ENCODE measurements around the gene NLRC5.
"Not testable (repeated sequence)": the region's sequence is repeated elsewhere in the genome, so short reads cannot be mapped to it uniquely, and the experiment has no call there.

The NLRC5 gene

DNA sequence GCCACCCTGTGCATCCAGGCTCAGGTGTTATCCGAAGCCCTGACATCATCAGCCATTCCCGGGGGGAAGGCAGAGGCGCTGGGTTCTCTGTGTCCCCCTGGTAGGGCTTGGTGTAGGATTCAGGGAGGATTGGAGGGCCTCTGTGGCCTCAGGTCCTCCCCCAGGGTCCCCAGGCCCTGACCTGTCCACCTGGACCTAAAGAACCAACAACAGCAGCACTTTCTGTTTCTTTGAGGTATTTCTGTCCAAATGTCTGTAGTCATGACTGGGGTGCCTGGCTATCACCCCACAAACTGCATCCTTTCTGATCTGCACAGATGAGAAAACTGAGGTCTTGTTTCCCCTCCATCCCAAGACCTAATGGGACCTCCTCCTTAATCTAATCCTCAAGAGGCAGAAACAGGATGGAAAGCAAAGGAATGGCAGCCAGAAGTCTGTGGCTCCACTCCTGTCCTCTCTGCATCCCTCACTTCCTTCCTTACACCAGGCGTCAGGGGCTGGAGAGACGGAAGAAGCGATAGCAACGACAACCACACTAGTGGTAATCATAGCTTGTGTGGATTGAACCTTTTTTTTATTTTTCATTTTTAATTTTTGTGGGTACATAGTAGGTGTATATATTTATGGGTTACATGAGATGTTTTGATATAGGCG, 11.8 kb downstream of the NLRC5 start:
- DNase-seq = no peak

DNA sequence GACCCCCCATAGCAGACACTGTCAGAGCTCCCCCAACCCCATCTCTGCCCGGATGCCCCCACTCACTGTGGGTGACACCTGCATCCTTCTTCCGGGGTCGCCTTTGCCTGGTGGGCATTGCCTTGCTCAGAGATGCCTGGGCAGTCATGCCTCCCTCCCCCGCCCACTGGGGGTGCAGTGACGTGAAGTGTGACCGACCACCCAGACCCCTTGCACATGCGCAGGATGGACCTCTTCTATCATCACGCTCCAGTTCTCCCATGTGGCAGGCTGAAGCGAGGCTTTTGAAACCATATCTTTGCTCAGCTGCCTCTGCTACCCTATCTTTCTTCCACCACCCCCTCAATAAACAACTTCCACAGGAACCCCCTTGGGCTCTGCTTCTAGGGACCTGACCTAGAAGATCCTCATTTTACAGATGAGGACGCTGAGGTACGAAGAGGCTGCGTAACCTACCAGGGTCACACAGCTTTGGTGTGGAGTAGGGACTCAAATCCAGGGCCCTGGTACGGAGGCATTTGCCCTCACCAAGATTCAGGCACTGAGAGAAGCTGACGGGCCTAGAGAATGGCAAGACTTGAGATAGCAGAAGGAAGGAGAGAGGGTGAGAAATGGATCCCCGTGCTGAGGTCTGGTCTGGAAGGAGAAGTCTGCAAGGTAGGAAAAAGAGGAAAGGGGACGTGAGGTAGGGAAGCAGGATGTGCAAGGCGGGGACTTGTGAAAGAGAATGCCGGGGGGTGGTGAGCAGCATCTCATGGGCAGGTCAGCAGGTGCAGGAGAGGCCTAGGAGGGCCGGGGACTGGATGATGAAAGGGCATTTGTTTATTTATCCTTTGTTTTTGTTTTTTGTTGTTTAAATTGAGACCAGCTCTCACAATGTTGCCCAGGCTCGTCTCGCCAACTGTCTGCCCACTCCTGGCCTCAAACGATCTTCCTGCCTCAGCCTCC, 14.4 kb downstream of the NLRC5 start:
- DNase-seq = no peak

DNA sequence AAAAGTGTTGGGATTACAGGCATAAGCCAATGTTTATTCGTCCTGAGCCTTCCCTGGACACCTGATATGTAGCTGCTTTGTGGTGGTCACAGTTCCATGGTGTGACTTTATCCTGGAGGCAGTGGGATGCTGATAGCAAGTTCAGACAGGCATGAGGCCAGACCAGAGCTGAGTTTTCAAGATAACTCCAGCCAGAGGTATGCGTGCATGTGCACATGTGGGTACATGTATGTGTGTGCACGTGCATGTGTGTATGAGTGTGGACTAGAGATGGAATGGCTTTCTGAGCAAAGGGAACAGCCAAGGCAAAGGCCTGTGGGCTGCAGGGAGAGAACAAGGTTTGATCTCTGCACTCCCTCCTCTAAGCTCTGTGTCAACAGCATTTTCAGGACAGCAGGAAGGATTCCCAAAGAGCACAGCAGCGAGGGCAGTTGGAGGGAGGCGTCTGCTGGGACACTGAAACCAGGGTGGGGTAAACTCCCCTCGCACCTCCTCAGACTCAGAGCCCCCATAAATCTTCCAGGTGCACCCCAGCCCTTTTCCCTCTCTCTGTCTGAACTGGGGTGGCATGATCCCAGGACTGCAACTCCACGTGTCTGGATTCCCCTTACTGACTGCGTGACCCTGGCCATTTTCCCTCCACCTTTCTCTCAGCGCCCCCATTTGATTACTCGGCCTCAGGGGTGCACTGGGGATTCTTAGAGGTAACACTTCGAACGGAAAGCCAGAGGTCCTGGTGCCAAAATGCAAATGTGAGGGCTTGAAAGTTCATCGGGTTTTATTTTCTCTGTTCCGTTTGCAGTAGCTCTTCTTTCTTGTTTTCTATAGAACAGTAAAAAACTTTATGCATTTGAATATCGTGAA, 15.3 kb downstream of the NLRC5 start:
- no peak for DNase-seq

GRCh38 chr16:57005597-57005996, 16.2 kb downstream of the NLRC5 start:
- not testable (repeated sequence) for DNase-seq

DNA sequence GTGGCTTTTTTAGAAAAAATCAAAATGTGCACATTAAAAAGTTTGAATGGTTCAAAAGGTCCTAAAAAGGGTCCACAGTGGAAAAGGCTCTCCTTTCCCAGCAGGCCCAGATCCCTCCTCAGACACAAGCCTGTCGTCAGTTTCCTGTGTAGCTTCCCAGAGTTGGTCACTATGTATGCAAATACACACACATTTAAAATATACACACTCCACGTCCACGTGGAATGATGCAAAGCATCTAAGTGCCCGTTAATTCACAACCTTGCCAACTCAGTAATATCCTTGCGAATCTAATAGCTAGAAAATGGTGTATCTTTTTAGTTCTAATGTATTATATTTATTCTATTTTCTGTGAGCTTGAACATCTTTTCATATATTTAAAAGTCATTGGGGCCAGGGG, 17.7 kb downstream of the NLRC5 start:
- no peak for DNase-seq

GRCh38 chr16:57007530-57007929, 18.2 kb downstream of the NLRC5 start:
- DNase-seq = no peak

DNA sequence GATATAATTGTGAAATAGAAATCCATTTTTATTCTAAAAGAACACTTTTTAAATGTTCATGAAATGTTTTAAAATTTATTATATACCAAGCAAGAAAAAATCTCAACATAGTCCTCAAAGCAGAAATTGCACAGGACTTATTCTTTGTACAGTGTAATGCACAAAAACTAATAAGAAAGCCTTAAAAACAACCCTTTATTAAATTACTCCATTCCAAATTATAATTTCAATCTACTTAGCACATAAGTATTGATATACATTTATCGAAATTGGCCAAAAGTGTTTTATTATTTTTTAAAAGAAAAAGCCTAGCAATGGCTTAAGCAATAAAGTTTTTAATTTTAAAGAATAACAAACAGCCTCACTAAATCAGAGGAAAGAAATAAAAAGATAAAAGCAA, 19.1 kb downstream of the NLRC5 start:
- DNase-seq = no peak

- DNase-seq = no peak
Measured at GRCh38 chr16:57009643-57010170, 20.4 kb downstream of the NLRC5 start.

DNA sequence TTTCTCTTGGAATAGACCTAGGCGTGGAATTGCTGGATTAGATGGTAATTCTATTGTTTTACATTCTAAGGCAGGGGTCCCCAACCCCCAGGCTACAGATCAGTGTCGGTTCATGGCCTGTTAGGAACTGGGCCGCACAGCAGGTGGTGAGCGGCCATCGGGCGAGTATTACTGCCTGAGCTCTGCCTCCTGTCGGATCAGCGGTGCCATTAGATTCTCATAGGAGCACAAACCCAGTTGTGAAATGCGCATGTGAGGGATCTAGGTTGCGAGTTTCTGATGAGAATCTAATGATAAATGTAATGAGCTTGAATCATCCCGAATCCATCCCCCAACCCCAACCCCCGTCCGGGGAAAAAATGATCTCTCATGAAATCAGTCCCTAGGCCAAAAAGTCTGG, 23.0 kb downstream of the NLRC5 start:
- no peak for DNase-seq

DNA sequence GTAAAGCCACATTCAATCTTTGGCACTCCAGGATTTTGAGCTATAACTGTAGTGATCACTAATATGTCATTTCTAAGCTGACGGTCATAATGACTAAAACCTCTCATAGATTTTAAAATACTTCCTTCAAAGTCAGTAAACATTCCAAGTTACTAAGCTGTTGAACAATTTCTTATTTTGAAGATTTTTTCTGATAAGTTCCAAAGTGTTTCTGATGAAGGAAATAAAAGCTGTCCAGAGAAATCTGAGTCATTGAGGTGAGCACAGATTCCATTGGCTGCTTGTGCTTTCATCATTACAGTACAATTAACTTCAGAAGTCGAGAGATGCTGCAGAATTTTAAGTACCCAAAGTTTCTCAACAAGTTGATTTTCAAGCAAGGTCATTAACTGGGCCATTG, 23.9 kb downstream of the NLRC5 start:
- DNase-seq = no peak

DNA sequence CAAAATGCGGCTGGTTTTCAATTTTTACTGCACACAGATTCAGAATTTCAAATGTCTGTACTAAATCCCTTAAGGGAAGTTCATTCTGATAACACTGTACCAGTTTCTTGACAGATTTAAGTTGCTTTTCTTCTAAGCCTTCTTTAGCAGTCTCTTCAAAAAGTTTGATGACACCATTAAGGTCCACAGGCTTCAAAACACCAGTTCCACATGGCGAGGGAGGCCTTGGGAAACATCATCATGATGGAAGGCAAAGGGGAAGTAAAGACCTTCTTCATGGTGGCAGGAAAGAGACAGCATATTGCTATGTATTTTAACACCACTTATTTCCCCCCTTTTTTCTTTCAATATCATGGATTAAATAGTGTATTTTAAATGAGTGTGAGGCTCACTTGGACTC, 24.5 kb downstream of the NLRC5 start:
- DNase-seq = no peak

DNA sequence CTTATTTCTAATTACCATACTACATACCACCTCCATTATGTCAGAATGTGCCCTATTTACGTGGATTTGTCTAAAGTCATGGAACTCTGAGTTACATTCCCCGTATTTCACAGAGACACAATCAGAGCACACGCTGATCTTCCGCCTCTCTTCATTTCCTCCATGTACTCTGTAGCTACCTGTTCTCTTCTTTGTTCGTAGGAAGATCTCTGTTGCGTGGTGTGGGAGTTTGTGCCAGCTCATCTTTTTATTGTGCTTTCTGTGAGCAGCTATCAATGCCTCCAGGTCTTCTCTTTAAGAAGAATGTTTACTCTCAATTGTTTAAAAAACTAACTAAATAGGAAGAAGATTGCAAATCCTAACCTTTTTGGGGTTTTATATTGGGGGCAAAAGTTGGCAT, 26.9 kb downstream of the NLRC5 start:
- DNase-seq = no peak

DNA sequence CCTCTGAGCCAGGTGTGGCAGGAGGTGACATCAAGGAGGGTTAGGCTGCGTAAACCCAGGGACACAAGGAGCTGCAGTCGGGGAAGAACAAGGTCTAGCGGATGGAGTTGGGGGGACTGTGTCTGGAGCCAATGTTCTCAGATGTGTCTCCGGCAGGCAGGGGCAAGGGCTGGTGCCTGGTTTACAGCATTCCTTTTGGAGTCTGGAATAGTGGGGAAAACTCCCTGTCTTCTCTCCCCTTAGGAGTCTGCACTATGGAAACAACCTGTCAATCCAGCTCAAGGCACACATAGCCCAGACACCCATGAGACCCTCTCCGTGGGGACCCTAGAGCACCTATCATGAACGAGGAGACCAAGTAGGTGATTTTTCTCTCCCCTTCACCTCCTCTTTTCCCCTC, 27.5 kb downstream of the NLRC5 start:
- no peak for DNase-seq

- DNase-seq = no peak
Measured at GRCh38 chr16:57017251-57017650, 27.9 kb downstream of the NLRC5 start.

GRCh38 chr16:57019746-57020145, 30.4 kb downstream of the NLRC5 start:
- no peak for DNase-seq

DNA sequence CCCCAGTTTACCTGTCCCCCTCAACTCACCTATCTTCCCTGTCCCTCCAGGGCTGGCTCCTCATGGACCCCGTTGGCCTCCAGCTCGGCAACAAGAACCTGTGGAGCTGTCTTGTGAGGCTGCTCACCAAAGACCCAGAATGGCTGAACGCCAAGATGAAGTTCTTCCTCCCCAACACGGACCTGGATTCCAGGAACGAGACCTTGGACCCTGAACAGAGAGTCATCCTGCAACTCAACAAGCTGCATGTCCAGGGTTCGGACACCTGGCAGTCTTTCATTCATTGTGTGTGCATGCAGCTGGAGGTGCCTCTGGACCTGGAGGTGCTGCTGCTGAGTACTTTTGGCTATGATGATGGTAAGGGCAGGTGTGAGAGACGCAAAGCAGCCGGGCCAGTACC, 31.3 kb downstream of the NLRC5 start:
- DNase-seq = no peak

DNA sequence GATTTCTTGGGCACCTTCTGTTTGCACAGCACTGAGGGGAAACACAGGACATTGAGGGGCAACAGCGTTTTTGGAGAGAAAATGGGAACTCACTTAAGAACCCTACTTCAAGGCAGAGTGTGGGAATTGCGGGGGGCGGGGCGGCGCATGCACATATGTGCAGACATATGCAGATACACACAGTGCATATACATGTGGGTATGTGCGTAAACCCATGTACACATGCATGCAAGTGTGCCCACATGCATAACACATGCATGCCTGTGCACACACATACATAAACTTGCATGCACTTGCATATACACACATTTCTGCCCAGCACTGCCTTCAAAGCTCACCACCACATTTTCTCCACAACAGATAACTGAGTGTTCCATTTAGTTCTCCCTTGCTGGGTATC, 32.4 kb downstream of the NLRC5 start:
- DNase-seq = no peak

- no peak for DNase-seq
Measured at GRCh38 chr16:57022445-57022844, 33.1 kb downstream of the NLRC5 start.

- no peak for DNase-seq
Measured at GRCh38 chr16:57023541-57024249, 34.3 kb downstream of the NLRC5 start.

GRCh38 chr16:57024894-57025680, 35.7 kb downstream of the NLRC5 start:
- DNase-seq = no peak

DNA sequence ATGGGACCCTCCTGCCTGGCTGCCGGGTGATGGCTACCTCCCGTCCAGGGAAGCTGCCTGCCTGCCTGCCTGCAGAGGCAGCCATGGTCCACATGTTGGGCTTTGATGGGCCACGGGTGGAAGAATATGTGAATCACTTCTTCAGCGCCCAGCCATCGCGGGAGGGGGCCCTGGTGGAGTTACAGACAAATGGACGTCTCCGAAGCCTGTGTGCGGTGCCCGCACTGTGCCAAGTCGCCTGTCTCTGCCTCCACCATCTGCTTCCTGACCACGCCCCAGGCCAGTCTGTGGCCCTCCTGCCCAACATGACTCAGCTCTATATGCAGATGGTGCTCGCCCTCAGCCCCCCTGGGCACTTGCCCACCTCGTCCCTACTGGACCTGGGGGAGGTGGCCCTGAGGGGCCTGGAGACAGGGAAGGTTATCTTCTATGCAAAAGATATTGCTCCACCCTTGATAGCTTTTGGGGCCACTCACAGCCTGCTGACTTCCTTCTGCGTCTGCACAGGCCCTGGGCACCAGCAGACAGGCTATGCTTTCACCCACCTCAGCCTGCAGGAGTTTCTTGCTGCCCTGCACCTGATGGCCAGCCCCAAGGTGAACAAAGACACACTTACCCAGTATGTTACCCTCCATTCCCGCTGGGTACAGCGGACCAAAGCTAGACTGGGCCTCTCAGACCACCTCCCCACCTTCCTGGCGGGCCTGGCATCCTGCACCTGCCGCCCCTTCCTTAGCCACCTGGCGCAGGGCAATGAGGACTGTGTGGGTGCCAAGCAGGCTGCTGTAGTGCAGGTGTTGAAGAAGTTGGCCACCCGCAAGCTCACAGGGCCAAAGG, 36.8 kb downstream of the NLRC5 start:
- DNase-seq = no peak

All from NCI-H1930 (cell line).